Transverse colon (tissue), 3 donors: Measurements from ENCODE around the gene PKP3.

ENCODE experiments used
- POLR2A ChIP-seq: fragments of 450-650 bp; IDR thresholded peaks from one replicate; pipeline ENCODE4 v1.6.1; 2016; ENCODE audit warnings: antibody characterized with exemption, mild to moderate bottlenecking, moderate library complexity
- TF ChIP-seq, protein P1 (sequence below), 5 experiments: fragments of 200-600 bp in 3 of 5; fragments of 450-650 bp in 2 of 5; sonication (generic) in 3 of 5; IDR thresholded peaks; 1 replicate in 2 of 5; 2 replicates in 3 of 5; pipeline ENCODE4 v1.5.1; 2016 to 2017; ENCODE audit warnings: antibody characterized with exemption in 5 of 5, inconsistent platforms in 3 of 5, mild to moderate bottlenecking in 2 of 5, moderate library complexity in 1 of 5

DNA sequence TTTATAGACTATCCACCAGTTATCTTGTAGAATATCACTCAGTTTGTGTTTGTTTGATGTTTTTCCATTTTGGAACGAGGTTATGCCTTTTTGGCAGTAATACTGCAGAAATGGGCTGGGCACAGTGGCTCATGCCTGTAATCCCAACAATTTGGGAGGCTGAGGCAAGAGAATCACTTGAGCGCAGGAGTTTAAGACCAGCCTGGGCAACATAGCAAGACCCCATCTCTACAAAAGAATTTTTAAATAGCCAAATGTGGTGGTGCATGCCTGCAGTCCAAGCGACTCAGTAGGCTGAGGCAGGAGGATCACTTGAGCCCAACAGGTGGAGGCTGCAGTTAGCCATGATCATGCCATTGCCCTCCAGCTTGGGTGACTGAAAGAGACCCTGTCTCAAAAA is 47.5 kb upstream of the PKP3 start:
- TF ChIP-seq, protein P1, sequence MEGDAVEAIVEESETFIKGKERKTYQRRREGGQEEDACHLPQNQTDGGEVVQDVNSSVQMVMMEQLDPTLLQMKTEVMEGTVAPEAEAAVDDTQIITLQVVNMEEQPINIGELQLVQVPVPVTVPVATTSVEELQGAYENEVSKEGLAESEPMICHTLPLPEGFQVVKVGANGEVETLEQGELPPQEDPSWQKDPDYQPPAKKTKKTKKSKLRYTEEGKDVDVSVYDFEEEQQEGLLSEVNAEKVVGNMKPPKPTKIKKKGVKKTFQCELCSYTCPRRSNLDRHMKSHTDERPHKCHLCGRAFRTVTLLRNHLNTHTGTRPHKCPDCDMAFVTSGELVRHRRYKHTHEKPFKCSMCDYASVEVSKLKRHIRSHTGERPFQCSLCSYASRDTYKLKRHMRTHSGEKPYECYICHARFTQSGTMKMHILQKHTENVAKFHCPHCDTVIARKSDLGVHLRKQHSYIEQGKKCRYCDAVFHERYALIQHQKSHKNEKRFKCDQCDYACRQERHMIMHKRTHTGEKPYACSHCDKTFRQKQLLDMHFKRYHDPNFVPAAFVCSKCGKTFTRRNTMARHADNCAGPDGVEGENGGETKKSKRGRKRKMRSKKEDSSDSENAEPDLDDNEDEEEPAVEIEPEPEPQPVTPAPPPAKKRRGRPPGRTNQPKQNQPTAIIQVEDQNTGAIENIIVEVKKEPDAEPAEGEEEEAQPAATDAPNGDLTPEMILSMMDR (IDR thresholded peaks at IDR 0.05) = no peak
- no peak for TF ChIP-seq POLR2A
